HG02610 (cell line): Measurements from ENCODE around the gene PDGFRA.

Experiments
- ATAC-seq: cut with Tn5 transposase; IDR thresholded peaks from one replicate; pipeline ENCODE4 v1.9.1; 2021; ENCODE audit warnings: mild to moderate bottlenecking, moderate library complexity; ENCODE audit not compliant: unreplicated experiment

PDGFRA gene

GRCh38 chr4:54255881-54256280 is 26.8 kb downstream of the PDGFRA start:
- no peak for ATAC-seq

- ATAC-seq = no peak
Measured at GRCh38 chr4:54256491-54257486, 27.7 kb downstream of the PDGFRA start.

GRCh38 chr4:54265366-54265765 is 36.3 kb downstream of the PDGFRA start:
- ATAC-seq = no peak

- ATAC-seq = no peak
Measured at GRCh38 chr4:54268151-54268550, 39.1 kb downstream of the PDGFRA start.

GRCh38 chr4:54271464-54271863 is 42.4 kb downstream of the PDGFRA start:
- ATAC-seq = no peak

GRCh38 chr4:54272051-54272450 is 43.0 kb downstream of the PDGFRA start:
- no peak for ATAC-seq

- no peak for ATAC-seq
Measured at GRCh38 chr4:54274264-54274663, 45.2 kb downstream of the PDGFRA start.

GRCh38 chr4:54274795-54275665 is 45.9 kb downstream of the PDGFRA start:
- ATAC-seq = no peak

GRCh38 chr4:54276641-54277430 is 47.7 kb downstream of the PDGFRA start:
- ATAC-seq = no peak

GRCh38 chr4:54277691-54278090 is 48.6 kb downstream of the PDGFRA start:
- ATAC-seq = peak; percentile 79

- ATAC-seq = no peak
Measured at GRCh38 chr4:54278216-54278615, 49.1 kb downstream of the PDGFRA start.

GRCh38 chr4:54281054-54281766 is 52.1 kb downstream of the PDGFRA start:
- ATAC-seq = no peak

- ATAC-seq = no peak
Measured at GRCh38 chr4:54282837-54283236, 53.7 kb downstream of the PDGFRA start.

- ATAC-seq = no peak
Measured at GRCh38 chr4:54289316-54289715, 60.2 kb downstream of the PDGFRA start.

- ATAC-seq = no peak
Measured at GRCh38 chr4:54290980-54291379, 61.9 kb downstream of the PDGFRA start.

GRCh38 chr4:54296548-54297203 is 67.6 kb downstream of the PDGFRA start:
- ATAC-seq = no peak

- ATAC-seq = no peak
Measured at GRCh38 chr4:54308110-54308509, 79.0 kb downstream of the PDGFRA start.

- peak; percentile 96 for ATAC-seq
Measured at GRCh38 chr4:54315561-54316538, 86.8 kb downstream of the PDGFRA start.
